Gastroesophageal sphincter (tissue), 3 donors: ENCODE measurements around the gene GLS2.

Experiments used
- EP300 ChIP-seq: sonication (generic); formaldehyde crosslinking; IDR thresholded peaks from one replicate; pipeline ENCODE4 v1.6.1; 2017; ENCODE audit warnings: antibody characterized with exemption, mild to moderate bottlenecking
- POLR2A ChIP-seq, 2 donors: fragments of 450-650 bp; IDR thresholded peaks; one replicate each; pipeline ENCODE4 v1.6.1; 2017; ENCODE audit warnings: antibody characterized with exemption in 2 of 2, mild to moderate bottlenecking in 2 of 2, moderate library complexity in 1 of 2
- POLR2AphosphoS5 ChIP-seq: sonication (generic); formaldehyde crosslinking; IDR thresholded peaks from one replicate; pipeline ENCODE4 v1.6.1; 2017; ENCODE audit warnings: antibody characterized with exemption
- TF ChIP-seq, protein P1 (sequence below), 4 experiments: fragments of 200-600 bp in 2 of 4; fragments of 450-650 bp in 2 of 4; sonication (generic) in 1 of 4; IDR thresholded peaks; one replicate each; pipeline ENCODE4 v1.5.1; 2017 to 2019; ENCODE audit warnings: antibody characterized with exemption in 4 of 4, mild to moderate bottlenecking in 2 of 4, moderate library complexity in 2 of 4

DNA sequence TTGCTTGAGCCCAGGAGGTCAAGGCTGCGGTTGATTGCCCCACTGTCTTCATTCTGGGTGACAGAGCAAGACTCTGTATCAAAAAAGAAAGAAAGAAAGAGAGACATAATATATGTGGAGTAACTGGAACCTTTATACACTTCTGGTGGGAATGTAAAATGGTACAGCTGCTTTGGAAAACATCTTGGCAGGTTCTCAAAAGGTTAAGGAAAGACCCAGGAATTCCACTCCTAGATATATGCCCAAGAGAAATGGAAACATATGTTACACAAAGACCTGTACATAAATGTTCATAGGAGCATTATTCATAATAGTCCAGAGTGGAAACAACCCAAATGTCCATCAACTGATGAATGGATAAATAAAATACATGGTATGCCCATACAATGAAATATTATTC, 40.9 kb upstream of the GLS2 start:
- TF ChIP-seq, protein P1, sequence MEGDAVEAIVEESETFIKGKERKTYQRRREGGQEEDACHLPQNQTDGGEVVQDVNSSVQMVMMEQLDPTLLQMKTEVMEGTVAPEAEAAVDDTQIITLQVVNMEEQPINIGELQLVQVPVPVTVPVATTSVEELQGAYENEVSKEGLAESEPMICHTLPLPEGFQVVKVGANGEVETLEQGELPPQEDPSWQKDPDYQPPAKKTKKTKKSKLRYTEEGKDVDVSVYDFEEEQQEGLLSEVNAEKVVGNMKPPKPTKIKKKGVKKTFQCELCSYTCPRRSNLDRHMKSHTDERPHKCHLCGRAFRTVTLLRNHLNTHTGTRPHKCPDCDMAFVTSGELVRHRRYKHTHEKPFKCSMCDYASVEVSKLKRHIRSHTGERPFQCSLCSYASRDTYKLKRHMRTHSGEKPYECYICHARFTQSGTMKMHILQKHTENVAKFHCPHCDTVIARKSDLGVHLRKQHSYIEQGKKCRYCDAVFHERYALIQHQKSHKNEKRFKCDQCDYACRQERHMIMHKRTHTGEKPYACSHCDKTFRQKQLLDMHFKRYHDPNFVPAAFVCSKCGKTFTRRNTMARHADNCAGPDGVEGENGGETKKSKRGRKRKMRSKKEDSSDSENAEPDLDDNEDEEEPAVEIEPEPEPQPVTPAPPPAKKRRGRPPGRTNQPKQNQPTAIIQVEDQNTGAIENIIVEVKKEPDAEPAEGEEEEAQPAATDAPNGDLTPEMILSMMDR (IDR thresholded peaks at IDR 0.05): no peak
- TF ChIP-seq EP300 (no peak), POLR2AphosphoS5 (no peak), POLR2A (IDR thresholded peaks at IDR 0.05) (no peak)
